Endothelial cell of umbilical vein (primary cell): ENCODE data around the gene DENND2A. TPM values are rescaled to one million over a fixed set of nuclear protein-coding genes. Genes with fewer than 3 reads are reported as not detected.
"Not testable (repeated sequence)": the region's sequence is repeated elsewhere in the genome, so short reads cannot be mapped to it uniquely, and the experiment has no call there.

ENCODE experiments used
- BruUV-seq: library from RNA; stranded (reverse); fragments of 400-500 nt; replicated peaks from 2 replicates; lab custom pipeline; 2021; lab: Mats Ljungman, UMichigan
- CTCF ChIA-PET: fragments of 300-600, 350-600 bp; sonication (Branson Sonifier 250); formaldehyde crosslinking; loops from one replicate; lab custom pipeline; 2021; ENCODE audit warnings: antibody characterized with exemption, inconsistent platforms; lab: Charles Lee
- POLR2A ChIA-PET: fragments of 300-600, 350-600 bp; sonication (Branson Sonifier 250); formaldehyde crosslinking; loops from one replicate; lab custom pipeline; 2021; ENCODE audit warnings: antibody characterized with exemption, inconsistent platforms; lab: Charles Lee
- DNase-seq: peaks from one replicate; pipeline ENCODE4 v3.0.0-alpha.2; 2011; ENCODE audit warnings: low read depth, low spot score
- FAIRE-seq: peaks from 2 replicates; lab custom pipeline; 2011; peaks lifted over from hg19 to GRCh38; lab: Jason Lieb, UNC
- H2AFZ ChIP-seq: 2 replicates; pipeline ENCODE4 v1.6.0; 2012; ENCODE audit warnings: low read depth, low read length, control low read depth, inconsistent platforms
- H3K27ac ChIP-seq: 2 replicates; pipeline ENCODE4 v1.5.1; 2011; ENCODE audit warnings: low read depth, mild to moderate bottlenecking, control low read depth, low read length, moderate library complexity; ENCODE audit not compliant: insufficient read depth
- H3K27me3 ChIP-seq, 2 experiments: 2 replicates each; pipeline versions ENCODE4 v1.6.0 to v1.6.1; 2011; ENCODE audit warnings: low read length in 2 of 2, mixed read lengths in 1 of 2; ENCODE audit not compliant: control insufficient read depth in 2 of 2, insufficient read depth in 2 of 2
- H3K36me3 ChIP-seq, 2 experiments: 2 replicates in 1 of 2; 3 replicates in 1 of 2; pipeline ENCODE4 v1.5.1; 2011; ENCODE audit warnings: low read length in 2 of 2, mild to moderate bottlenecking in 1 of 2, moderate library complexity in 1 of 2; ENCODE audit not compliant: control insufficient read depth in 2 of 2, insufficient read depth in 2 of 2; ENCODE audit errors: extremely low read depth in 1 of 2
- H3K4me1 ChIP-seq: 3 replicates; pipeline ENCODE4 v1.5.1; 2011; ENCODE audit warnings: mild to moderate bottlenecking, low read length; ENCODE audit not compliant: control insufficient read depth, insufficient read depth; ENCODE audit errors: extremely low read depth
- H3K4me2 ChIP-seq: 2 replicates; pipeline ENCODE4 v1.6.1; 2011; ENCODE audit warnings: low read length, control low read depth, mixed read lengths; ENCODE audit not compliant: insufficient read depth
- H3K4me3 ChIP-seq, 3 experiments: fragments of 200-600 bp in 1 of 3; sonication (generic), shearing (Covaris generic) in 1 of 3; replicated peaks in 1 of 3; 2 replicates each; pipeline ENCODE4 v1.5.1; 2011 to 2016; ENCODE audit warnings: control low read depth in 3 of 3, low read length in 3 of 3, mild to moderate bottlenecking in 2 of 3, inconsistent platforms in 1 of 3, low read depth in 1 of 3, moderate library complexity in 1 of 3; ENCODE audit not compliant: insufficient read depth in 1 of 3
- H3K79me2 ChIP-seq: 2 replicates; pipeline ENCODE4 v1.6.0; 2012; ENCODE audit warnings: low read length, inconsistent platforms; ENCODE audit not compliant: control insufficient read depth, insufficient read depth
- H3K9ac ChIP-seq: replicated peaks from 2 replicates; pipeline ENCODE3; 2011; ENCODE audit warnings: low read length, control low read depth; ENCODE audit not compliant: insufficient read depth; ENCODE audit errors: extremely low read depth
- H3K9me1 ChIP-seq: replicated peaks from 3 replicates; pipeline ENCODE4 v1.6.0; 2011; ENCODE audit warnings: mild to moderate bottlenecking, low read length; ENCODE audit not compliant: control insufficient read depth, insufficient read depth; ENCODE audit errors: extremely low read depth
- H3K9me3 ChIP-seq: replicated peaks from 2 replicates; pipeline ENCODE4 v1.5.1; 2012; ENCODE audit warnings: low read length, inconsistent platforms; ENCODE audit not compliant: control insufficient read depth, insufficient read depth
- H4K20me1 ChIP-seq: replicated peaks from 2 replicates; pipeline ENCODE3; 2011; ENCODE audit warnings: mild to moderate bottlenecking, low read length; ENCODE audit not compliant: control insufficient read depth, insufficient read depth; ENCODE audit errors: extremely low read depth
- CTCF ChIP-seq, 2 donors: IDR thresholded peaks; 1 replicate in 1 of 2; 2 replicates in 1 of 2; pipeline ENCODE4 v1.5.1; 2011; ENCODE audit warnings: low read length in 2 of 2, mild to moderate bottlenecking in 2 of 2, moderate library complexity in 2 of 2, control low read depth in 1 of 2, inconsistent platforms in 1 of 2, low read depth in 1 of 2; ENCODE audit not compliant: insufficient read depth in 1 of 2; ENCODE audit errors: extremely low read depth in 1 of 2
- EZH2 ChIP-seq: IDR thresholded peaks from 2 replicates; pipeline ENCODE4 v1.6.1; 2012; ENCODE audit warnings: borderline replicate concordance, low read depth, mild to moderate bottlenecking, moderate library complexity, low read length, inconsistent platforms; ENCODE audit not compliant: severe bottlenecking
- FOS ChIP-seq: IDR thresholded peaks from 2 replicates; pipeline ENCODE4 v1.6.1; 2011; ENCODE audit warnings: mild to moderate bottlenecking, low read length, moderate library complexity, borderline replicate concordance; ENCODE audit not compliant: insufficient read depth
- GATA2 ChIP-seq: IDR thresholded peaks from 2 replicates; pipeline ENCODE4 v1.7.0; 2011; ENCODE audit warnings: low read depth, mild to moderate bottlenecking, moderate library complexity, mixed read lengths, low read length; ENCODE audit not compliant: insufficient read length, insufficient read depth
- JUN ChIP-seq: IDR thresholded peaks from 2 replicates; pipeline ENCODE4 v1.6.1; 2011; ENCODE audit warnings: borderline replicate concordance, low read depth; ENCODE audit not compliant: insufficient read length, insufficient read depth
- MYC ChIP-seq: IDR thresholded peaks from one replicate; pipeline ENCODE4 v1.6.1; 2011; ENCODE audit warnings: mild to moderate bottlenecking, low read depth, low read length
- POLR2A ChIP-seq: IDR thresholded peaks from 2 replicates; pipeline ENCODE4 v1.6.1; 2012; ENCODE audit warnings: low read depth, mild to moderate bottlenecking, control low read depth, low read length
- POLR2AphosphoS5 ChIP-seq: IDR thresholded peaks from 2 replicates; pipeline ENCODE4 v1.6.1; 2012; ENCODE audit warnings: low read depth, mild to moderate bottlenecking, control low read depth, low read length, moderate library complexity; ENCODE audit not compliant: insufficient read depth
- dilution Hi-C: fragments of 300-500 bp; cut with MboI; formaldehyde crosslinking; loops from one replicate; pipeline ENCODE4 v1.15.0; 2019; ENCODE audit warnings: low sequenced_read_pairs; ENCODE audit not compliant: extremely low pct_ligation_motif_present
- intact Hi-C: fragments of 100-400 bp; cut with micrococcal nuclease; formaldehyde crosslinking; loops from one replicate; pipeline ENCODE4 v1.10.0; 2022
- polyA plus RNA-seq, 4 experiments: library from polyadenylated mRNA; depleted of rRNA in 3 of 4; stranded (reverse) in 3 of 4; unstranded in 1 of 4; fragments of >200 nt; gene quantifications; 2 replicates each; pipeline versions ENCODE4 v1.2.1 to v1.2.3, GENCODE V29; 2011 to 2012; ENCODE audit warnings: missing spikeins in 1 of 4
- total RNA-seq: library from RNA; stranded (reverse); gene quantifications from 2 replicates; pipeline ENCODE4 v1.2.3, GENCODE V29; 2021

DENND2A gene
- total and polyA plus RNA-seq, 2 donors (not counting 3 experiments of a cell fraction or from before 2014, with no cell fraction given): 0.33 TPM; not detected in 1

GRCh38 chr7:140621401-140622021, 19.1 kb downstream of the DENND2A start:
- H3K9me1 ChIP-seq: no peaks in the 10 kb centered on the region
- H3K36me3 ChIP-seq: no peaks in the 10 kb centered on the region
- no peaks in the 10 kb centered on the region for H3K27me3 ChIP-seq
- intact Hi-C loops: no loop called here
- no peak overlapping the region for H2AFZ ChIP-seq
- no peak overlapping the region for H3K9ac ChIP-seq
- H3K9me3 ChIP-seq: no peaks in the 10 kb centered on the region
- POLR2A ChIA-PET: no interaction called here
- BruUV-seq: no TSS peak
- CTCF ChIA-PET: no interaction called here
- FAIRE-seq (no peak), DNase-seq (no peak)
- dilution Hi-C loops: no loop called here
- H3K4me2 ChIP-seq: no peak overlapping the region
- TF ChIP-seq MYC: no peak
- TF ChIP-seq FOS: no peak
- no peak for TF ChIP-seq EZH2
- no peak for TF ChIP-seq JUN
- no peak for TF ChIP-seq GATA2
- no peak for TF ChIP-seq CTCF (IDR thresholded peaks at IDR 0.05; ENCODE audit: extremely low read depth in 1 of 2, insufficient read depth in 1 of 2, low read depth in 1 of 2, low read length in 2 of 2)
- no peak for TF ChIP-seq POLR2AphosphoS5
- no peak for TF ChIP-seq POLR2A
- no peaks in the 10 kb centered on the region for H3K79me2 ChIP-seq
- H3K27ac ChIP-seq: no peak overlapping the region
- no peak overlapping the region for H3K4me3 ChIP-seq
- no peaks in the 10 kb centered on the region for H4K20me1 ChIP-seq
- H3K4me1 ChIP-seq: no peaks in the 10 kb centered on the region

GRCh38 chr7:140619915-140620510, 20.6 kb downstream of the DENND2A start:
- CTCF ChIA-PET, H4K20me1 ChIP-seq, H2AFZ ChIP-seq, FAIRE-seq, BruUV-seq, H3K4me2 ChIP-seq, H3K4me3 ChIP-seq, POLR2A ChIA-PET, H3K27ac ChIP-seq, H3K9me1 ChIP-seq, H3K79me2 ChIP-seq, H3K9ac ChIP-seq, H3K27me3 ChIP-seq, H3K9me3 ChIP-seq, DNase-seq, dilution Hi-C loops, intact Hi-C loops, H3K36me3 ChIP-seq, H3K4me1 ChIP-seq: not testable (repeated sequence)
